NT2/D1 (cell line): ENCODE measurements around the gene ZNF74.
A peak's percentile ranks its signal among the peaks of the same experiment; 100 is the strongest.

Source experiments
- DNase-seq: peaks from one replicate; pipeline ENCODE4 v3.0.0-alpha.2; 2011; ENCODE audit warnings: low read depth, low spot score
- H3K27me3 ChIP-seq: 2 replicates; pipeline ENCODE4 v1.6.0; 2011; ENCODE audit warnings: mild to moderate bottlenecking; ENCODE audit not compliant: insufficient read length, insufficient read depth
- H3K36me3 ChIP-seq: 2 replicates; pipeline ENCODE4 v1.6.1; 2011; ENCODE audit warnings: mild to moderate bottlenecking, low read length, mixed read lengths; ENCODE audit not compliant: insufficient read depth, insufficient read length
- H3K4me1 ChIP-seq: 2 replicates; pipeline ENCODE4 v1.5.1; 2011; ENCODE audit not compliant: insufficient read depth, insufficient read length
- H3K4me3 ChIP-seq: 2 replicates; pipeline ENCODE4 v1.5.1; 2011; ENCODE audit warnings: low read depth; ENCODE audit not compliant: insufficient read length
- H3K9ac ChIP-seq: 2 replicates; pipeline ENCODE4 v1.6.0; 2011; ENCODE audit warnings: low read depth; ENCODE audit not compliant: insufficient read length
- H3K9me3 ChIP-seq: 2 replicates; pipeline ENCODE4 v1.5.1; 2011; ENCODE audit warnings: mild to moderate bottlenecking, low read length; ENCODE audit not compliant: insufficient read depth
- SUZ12 ChIP-seq: IDR thresholded peaks from 2 replicates; pipeline ENCODE4 v1.6.1; 2011; ENCODE audit not compliant: insufficient read length, insufficient read depth; ENCODE audit errors: extremely low read depth
- YY1 ChIP-seq: IDR thresholded peaks from 2 replicates; pipeline ENCODE4 v1.6.1; 2011; ENCODE audit not compliant: insufficient read length, insufficient read depth
- ZNF274 ChIP-seq: IDR thresholded peaks from 2 replicates; pipeline ENCODE4 v1.6.1; 2011; ENCODE audit warnings: mild to moderate bottlenecking, low read depth, low read length

The ZNF74 gene

GRCh38 chr22:20428496-20429253 lies 34.7 kb downstream of the ZNF74 start:
- Histone ChIP-seq H3K4me3 (no peak overlapping the region), H3K9ac (no peak overlapping the region), H3K36me3 (peaks cover 57% of the 10 kb centered on the region), H3K27me3 (peaks cover 13% of the 10 kb centered on the region), H3K9me3 (no peaks in the 10 kb centered on the region), H3K4me1 (peaks cover 16% of the 10 kb centered on the region)
- TF ChIP-seq SUZ12 = no peak
- TF ChIP-seq ZNF274 = no peak
- no peak for TF ChIP-seq YY1
- no peak for DNase-seq

DNA sequence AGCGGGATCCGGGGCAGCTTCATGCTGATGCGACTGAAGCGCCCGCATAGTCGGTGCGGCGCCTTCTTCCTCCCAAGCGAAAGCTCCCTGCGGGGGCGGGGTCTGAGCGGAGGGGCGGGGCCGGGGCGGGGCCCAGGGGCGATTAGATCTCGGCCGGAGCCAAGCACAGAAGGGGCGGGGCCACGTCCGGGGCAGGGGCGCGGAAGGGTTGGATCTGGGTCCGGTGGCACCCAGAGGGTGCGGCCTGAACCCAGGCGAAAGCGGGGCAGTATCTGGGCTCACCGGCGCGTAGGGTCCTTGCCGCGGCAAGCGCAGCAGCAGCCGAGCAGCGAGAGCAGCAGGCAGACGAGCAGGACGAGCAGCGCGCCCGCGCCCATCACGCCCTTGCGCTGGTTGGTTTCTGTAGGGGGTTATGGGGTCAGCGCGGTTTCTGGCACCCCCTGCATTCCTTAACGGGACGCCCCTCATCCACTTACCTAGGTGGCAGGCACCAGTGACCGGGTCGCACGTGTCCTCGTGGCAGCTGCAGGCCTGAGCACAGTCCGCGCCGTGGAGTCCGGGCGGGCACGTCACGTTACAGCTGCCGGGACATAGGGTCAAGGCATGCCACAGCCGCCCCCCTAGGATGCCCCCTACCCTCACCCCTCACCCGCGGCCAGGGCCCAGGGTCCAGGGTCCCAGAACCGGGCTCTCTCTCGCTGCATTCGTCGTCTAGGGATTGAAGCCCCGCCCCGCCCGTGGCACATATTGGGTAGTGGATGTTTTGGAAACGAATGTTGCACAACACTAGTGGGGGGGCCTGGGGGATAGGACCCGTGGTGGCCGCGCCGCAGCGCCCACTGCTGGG lies 35.5 kb downstream of the ZNF74 start:
- no peak for TF ChIP-seq ZNF274
- TF ChIP-seq SUZ12 = no peak
- no peak for TF ChIP-seq YY1
- DNase-seq = no peak
- peaks cover 56% of the 10 kb centered on the region for H3K36me3 ChIP-seq
- peaks cover 13% of the 10 kb centered on the region for H3K27me3 ChIP-seq
- no peak overlapping the region for H3K4me3 ChIP-seq
- H3K9ac ChIP-seq = no peak overlapping the region
- no peaks in the 10 kb centered on the region for H3K9me3 ChIP-seq
- H3K4me1 ChIP-seq = peaks cover 16% of the 10 kb centered on the region

DNA sequence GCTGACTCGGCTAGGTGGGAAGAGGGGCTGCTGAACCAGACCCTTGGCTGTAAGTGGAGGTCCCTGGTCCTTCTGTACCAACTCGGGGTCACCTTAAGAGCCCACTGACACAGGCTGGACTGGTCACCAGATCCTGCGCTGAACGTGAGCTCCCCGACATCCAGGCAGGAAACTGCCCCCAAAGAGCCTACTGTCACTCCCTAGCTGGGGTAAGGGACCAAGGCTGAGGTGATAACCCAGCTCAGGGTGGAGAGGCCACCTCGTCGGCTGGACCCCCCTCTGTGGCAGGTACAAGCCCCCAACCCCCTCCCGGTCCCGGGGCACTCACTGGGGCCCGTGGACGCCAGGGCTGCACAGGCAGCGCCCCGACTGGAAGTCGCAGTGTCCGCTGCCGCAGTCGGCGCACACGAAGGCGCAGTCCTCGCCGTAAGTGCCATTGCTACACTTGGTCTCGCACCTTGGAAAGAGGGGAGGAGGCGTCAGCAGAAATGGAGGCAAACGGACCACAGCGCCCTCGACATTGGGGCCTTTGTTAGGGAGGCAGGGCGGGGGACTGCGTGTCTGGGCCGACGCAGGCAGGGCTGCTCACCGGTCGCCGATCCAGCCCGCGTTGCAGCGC lies 36.3 kb downstream of the ZNF74 start:
- no peaks in the 10 kb centered on the region for H3K9me3 ChIP-seq
- H3K9ac ChIP-seq = no peak overlapping the region
- peaks cover 13% of the 10 kb centered on the region for H3K27me3 ChIP-seq
- no peak overlapping the region for H3K4me3 ChIP-seq
- TF ChIP-seq SUZ12 (no peak), YY1 (no peak)
- H3K4me1 ChIP-seq = peaks cover 16% of the 10 kb centered on the region
- no peak for DNase-seq
- peaks cover 54% of the 10 kb centered on the region for H3K36me3 ChIP-seq

- peak overlapping the region; percentile 50 for H3K9ac ChIP-seq
- H3K36me3 ChIP-seq = peaks cover 50% of the 10 kb centered on the region
- TF ChIP-seq SUZ12 (no peak), ZNF274 (no peak), YY1 (no peak)
- H3K4me1 ChIP-seq = peaks cover 21% of the 10 kb centered on the region
- no peak for DNase-seq
- H3K27me3 ChIP-seq = peaks cover 13% of the 10 kb centered on the region
- H3K9me3 ChIP-seq = no peaks in the 10 kb centered on the region
- H3K4me3 ChIP-seq = peak overlapping the region; percentile 28
Observed at GRCh38 chr22:20430720-20431510, 37.0 kb downstream of the ZNF74 start.

DNA sequence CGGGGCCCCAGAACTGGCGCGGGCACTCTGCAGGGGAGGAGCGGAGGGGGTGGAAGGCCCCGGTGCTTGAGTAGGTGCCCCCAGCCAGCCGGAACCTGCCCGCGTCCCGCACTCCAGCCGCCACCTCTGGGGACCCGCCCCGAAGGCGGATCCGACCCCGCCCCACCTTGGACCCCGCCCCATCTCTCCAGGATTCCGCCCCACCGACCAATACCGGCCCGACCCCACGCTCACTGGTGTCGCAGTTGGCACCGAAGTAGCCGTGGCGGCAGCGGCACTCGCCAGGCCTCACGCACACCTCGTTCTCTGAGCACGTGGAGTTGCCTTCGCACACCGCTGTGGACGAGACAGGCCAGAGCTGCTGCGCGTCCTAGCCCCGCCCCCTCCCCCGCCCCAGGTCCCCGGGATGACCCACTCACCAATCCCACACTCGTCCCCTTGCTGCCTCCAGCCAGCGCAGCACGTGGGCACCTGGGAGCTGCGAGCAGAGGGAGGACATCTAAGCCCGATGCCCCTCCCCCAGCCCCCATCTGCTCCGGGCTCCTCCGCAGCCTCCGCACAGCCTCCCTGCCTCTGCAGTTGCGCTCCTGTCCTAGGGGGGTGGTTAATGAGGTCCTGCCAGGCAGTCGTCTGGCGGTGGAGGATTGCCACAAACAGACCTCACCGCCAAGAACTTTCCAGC lies 37.7 kb downstream of the ZNF74 start:
- Histone ChIP-seq H3K27me3 (peaks cover 13% of the 10 kb centered on the region), H3K4me3 (peak overlapping the region; percentile 28)

DNA sequence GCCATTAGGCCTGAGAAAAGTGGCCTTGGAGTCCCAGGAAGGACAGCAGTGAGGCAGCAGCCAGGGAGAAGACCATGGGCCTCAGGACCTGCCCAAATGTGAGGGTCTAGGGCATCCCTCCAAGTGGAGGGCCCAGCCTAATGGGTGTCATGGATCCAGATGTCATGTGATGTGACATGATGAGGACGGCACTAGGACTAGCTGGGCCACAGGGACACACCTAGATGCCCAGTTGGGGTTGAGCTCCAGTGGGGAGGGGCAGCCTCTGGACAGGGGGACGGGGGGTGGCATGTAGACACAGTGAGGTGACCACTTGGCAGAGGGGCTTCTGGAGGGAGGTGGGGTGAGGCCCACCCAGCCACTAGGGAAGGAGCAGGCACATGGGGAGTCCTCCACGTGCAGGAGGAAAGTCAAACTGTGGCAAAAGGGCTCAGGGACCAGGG lies 38.3 kb downstream of the ZNF74 start:
- peaks cover 21% of the 10 kb centered on the region for H3K4me1 ChIP-seq
- H3K27me3 ChIP-seq = peaks cover 19% of the 10 kb centered on the region
- H3K9ac ChIP-seq = no peak overlapping the region
- peaks cover 40% of the 10 kb centered on the region for H3K36me3 ChIP-seq
- no peak for DNase-seq
- TF ChIP-seq ZNF274 (no peak), SUZ12 (no peak), YY1 (no peak)
- H3K9me3 ChIP-seq = no peaks in the 10 kb centered on the region
- H3K4me3 ChIP-seq = no peak overlapping the region

More for the DNA sequence above, 37.7 kb downstream of the ZNF74 start:
- Histone ChIP-seq H3K4me1 (peaks cover 21% of the 10 kb centered on the region), H3K36me3 (peaks cover 45% of the 10 kb centered on the region), H3K9ac (peak overlapping the region; percentile 50), H3K9me3 (no peaks in the 10 kb centered on the region)
- DNase-seq = no peak
- TF ChIP-seq SUZ12 (no peak), ZNF274 (no peak), YY1 (no peak)
